ENCODE data around the gene LRP3.
"Not testable (repeated sequence)": the region's sequence is repeated elsewhere in the genome, so short reads cannot be mapped to it uniquely, and the experiment has no call there.

The LRP3 gene

GRCh38 chr19:33220115-33220514 is 26.0 kb downstream of the LRP3 start:
- no peak for DNase-seq

- DNase-seq = no peak
Observed at GRCh38 chr19:33220735-33221134, 26.6 kb downstream of the LRP3 start.

- DNase-seq = no peak
Observed at GRCh38 chr19:33221638-33222037, 27.5 kb downstream of the LRP3 start.

DNA sequence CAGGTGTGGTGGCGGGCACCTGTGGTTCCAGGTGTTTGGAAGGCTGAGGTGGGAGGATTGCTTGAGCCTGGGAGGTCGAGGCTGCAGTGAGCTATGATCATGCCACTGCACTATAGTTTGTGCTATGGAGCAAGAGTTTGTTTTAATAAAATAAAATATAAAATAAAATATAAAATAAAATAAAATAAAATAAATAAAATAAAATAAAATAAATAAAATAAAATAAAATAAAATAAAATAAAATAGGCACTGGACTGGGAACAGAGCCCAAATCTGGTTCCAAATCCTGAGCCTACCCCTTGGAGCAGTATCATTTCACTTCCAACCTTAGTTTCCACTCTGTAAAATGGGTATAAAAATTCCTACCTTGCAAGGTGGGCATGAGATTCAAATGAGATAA is 28.1 kb downstream of the LRP3 start:
- not testable (repeated sequence) for DNase-seq

DNA sequence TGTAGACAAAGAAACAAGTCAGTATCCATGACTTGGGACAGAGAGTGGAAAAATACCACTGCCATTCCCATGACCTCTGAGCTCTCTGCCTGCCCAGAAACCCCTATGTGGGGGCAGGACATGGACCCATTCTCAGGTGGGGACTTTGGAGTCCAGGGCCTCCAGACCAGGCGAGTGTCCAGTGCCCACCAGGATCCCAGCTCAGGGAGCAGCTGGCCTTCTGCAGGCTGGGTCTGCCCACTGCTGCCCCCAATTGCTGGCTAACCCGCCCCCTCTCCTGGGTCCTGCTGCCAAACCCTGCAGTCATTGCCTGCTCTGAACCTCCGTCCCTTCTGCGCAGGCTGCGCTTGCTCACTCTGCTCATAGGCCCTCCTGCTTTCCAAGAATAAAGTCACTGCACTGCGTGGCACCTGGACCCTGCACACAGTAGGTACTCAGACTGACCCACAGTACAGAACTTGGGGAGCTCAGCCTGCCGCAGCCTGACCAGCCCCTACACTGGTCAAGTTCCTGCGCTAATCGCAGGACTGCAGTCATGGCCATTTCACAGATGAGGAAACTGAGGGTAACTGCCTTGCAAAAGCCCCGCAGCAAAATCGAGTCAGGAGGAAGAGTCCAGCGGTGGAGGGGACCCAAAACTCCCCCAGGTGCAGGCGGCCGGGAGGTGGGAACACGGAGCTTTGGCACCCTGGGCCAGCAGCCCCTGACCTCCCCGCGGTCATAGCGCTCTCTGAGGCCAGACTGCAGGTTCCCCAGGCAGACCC is 30.7 kb downstream of the LRP3 start:
- DNase-seq = no peak

- no peak for DNase-seq
Observed at GRCh38 chr19:33225458-33225926, 31.4 kb downstream of the LRP3 start, which contains the start of gene SLC7A10. SLC7A10 (minus strand) TSS chr19:33225850; CDS start chr19:33225703, 147 bp downstream.

- DNase-seq = no peak
Observed at GRCh38 chr19:33226550-33227241, 32.6 kb downstream of the LRP3 start.

DNA sequence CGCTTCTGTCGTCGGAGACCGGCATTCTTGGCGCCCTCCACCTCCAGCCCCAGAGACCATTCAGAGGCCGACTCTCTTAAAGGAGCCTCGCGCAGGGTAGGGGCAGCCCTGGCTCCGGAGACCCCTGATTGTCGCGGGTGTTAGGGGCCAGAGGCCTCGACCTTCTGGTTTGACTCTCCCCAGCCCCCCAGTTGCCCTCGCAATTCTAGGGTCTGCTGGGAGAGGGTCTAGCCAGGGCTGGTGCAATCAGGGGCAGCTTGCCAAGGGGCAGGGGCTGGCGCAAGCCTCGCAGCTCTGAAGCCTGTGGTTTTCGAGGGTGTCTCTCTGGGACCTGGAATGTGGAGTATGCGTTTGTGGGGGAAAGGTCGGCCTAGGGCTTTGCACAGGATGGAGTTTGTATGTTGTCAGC is 33.1 kb downstream of the LRP3 start:
- no peak for DNase-seq

GRCh38 chr19:33227870-33228599 is 33.9 kb downstream of the LRP3 start:
- DNase-seq = no peak

- DNase-seq = no peak
Observed at GRCh38 chr19:33229962-33230361, 35.8 kb downstream of the LRP3 start.

GRCh38 chr19:33231511-33231910 is 37.4 kb downstream of the LRP3 start:
- DNase-seq = no peak

DNA sequence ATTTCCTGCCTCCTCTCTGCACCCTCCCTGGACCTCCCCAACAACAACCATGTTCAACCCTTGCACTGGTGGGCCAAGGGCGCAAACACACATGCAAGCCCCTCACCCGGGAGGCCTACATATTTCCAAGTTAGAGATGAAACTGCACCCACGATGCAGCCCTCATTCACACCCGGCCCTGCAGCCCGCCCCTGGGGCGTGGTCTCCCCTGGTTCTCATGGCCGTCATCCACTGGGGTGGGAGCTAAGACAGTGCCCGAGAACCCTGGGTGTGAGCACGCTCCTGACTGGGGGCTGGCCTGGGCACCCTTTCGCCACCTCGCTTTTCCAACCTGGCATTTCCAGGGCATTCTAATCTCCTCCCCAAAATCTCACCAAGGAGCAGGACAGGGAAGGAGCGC is 38.5 kb downstream of the LRP3 start:
- no peak for DNase-seq

- no peak for DNase-seq
Observed at GRCh38 chr19:33233056-33233873, 39.1 kb downstream of the LRP3 start.

DNA sequence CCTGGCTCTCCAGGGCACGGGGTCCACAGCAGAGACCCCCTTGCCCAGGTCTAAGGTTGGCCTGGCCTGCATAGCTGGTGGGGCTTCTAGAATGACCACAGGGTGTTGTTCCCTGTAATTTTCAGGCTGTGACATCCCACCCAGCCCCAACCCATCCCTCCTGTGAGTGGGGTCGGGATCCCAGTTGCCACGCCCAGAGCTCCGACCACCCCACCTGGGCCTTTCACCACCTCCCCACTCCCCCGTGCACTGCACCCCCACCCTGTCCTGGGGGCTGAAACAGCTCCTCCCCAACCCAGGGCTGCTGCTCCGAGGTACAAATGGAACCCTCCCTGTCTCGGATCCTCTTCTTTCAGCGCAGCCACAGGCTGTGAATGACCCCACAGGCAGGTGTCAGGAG is 40.0 kb downstream of the LRP3 start:
- no peak for DNase-seq

DNA sequence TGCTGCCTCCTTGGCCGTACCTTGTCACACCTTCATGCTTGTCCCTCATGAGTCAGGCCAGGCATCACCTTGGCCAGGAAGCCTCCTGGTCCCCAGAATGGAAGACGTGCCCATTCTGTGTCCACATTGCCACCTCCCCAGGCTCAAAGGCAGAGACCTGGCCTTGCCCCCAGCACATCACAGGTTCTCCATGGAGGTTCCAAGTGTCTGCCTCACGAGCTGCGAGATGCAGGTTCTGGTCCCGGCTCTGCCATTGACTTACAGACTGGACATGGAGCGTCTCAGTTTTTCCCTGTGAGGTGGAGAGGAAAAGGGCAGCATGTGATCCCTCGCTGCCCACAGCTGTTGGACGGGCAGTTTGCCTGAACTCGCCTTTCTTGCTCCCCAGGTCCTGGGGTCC is 40.6 kb downstream of the LRP3 start:
- no peak for DNase-seq

GRCh38 chr19:33235269-33235995 is 41.3 kb downstream of the LRP3 start:
- peak; percentile 78 for DNase-seq

DNA sequence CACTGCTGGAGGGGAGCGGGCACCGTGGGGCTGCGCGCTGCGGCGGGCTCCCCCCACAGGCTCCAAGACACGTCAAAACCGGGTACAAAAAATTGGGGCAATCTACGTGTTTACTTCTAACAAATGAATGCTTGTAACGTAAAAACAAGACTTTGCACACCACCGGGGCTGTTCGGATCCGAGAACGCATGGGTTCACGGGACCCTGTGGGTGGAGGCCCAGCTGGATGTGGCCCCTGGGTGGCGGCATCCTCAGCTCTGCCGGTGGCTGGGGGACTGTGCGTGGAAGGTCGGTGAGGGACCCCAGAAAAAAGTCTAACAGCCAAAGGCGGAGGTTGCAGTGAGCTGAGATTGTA is 41.8 kb downstream of the LRP3 start:
- no peak for DNase-seq

DNA sequence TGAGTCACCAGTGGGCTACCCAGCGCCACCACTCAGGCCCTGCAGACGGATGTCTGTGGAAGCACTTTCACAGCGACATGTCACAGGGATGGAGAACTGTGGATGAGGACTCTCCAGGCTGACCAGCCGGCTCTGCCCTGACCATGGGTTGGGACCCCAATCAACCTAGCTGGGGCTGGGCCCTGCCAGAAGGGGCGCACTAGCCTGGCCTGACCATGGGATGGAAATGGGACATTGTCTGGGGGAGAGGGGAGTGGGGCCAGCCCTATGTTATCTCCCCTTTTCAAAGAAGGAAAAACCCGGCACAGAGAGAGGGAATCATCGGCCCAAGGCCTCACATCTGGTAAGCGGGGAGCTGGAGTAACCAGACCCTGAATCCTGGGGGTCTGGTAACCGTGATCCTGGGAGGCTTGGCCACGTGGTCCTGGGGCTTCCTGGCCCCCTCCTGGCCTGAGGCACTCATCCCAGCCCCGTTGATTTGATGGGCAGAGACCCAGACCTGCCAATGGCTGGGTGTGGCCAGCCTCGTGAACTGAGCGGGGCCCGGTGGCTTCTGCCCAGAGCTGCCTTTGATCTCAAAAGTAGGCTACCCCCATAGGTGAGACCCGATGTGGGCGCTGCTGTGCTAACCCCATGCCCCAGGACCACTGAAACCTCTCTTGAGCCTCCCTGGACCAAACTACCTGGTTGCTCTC is 42.7 kb downstream of the LRP3 start:
- DNase-seq = no peak

DNA sequence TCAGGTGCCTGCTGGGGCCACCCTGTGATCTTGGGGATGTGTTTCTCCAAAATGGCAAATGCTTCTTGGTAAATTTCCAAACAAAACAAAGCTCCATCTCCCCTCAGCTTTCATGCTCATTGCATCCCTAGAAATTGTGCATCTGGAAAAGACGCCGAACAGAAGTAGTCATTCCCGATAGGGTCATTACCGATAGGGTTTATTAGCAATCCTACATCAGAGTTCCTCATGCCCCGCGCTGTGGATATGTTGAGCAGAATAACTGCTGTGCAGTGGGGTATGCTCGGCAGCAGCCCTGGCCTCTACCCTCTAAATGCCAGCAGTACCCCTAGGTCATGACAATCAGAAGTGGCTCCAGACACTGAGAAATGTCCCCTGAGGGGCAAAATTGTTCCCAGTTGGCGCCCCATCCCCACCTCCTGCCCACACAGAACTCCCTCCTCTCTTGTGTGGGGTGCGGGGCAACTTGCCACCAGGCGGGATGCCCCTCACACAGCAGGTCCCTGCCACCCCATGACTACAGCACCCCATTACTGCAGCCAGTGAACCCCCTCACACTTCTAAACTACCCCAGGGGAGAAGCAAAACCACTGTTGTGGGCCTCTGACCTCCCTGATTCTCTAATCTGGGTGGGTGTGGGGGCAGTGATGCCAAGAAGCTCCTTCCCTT is 44.5 kb downstream of the LRP3 start:
- no peak for DNase-seq

- DNase-seq = no peak
Observed at GRCh38 chr19:33239223-33239975, 45.3 kb downstream of the LRP3 start.
